Muscle of leg (tissue), 11 donors: ENCODE results near the gene ZDHHC14. TPM values are rescaled to one million over a fixed set of nuclear protein-coding genes. Genes with fewer than 3 reads are reported as not detected.

ENCODE experiments used
- DNase-seq: peaks from one replicate; pipeline ENCODE4 v3.0.0; 2013
- H3K27ac ChIP-seq: one replicate; pipeline ENCODE4 v1.5.1; 2013; ENCODE audit warnings: mild to moderate bottlenecking, low read length, control low read depth
- H3K27me3 ChIP-seq: one replicate; pipeline ENCODE4 v1.6.1; 2013; ENCODE audit warnings: low read length; ENCODE audit not compliant: control insufficient read depth, insufficient read depth
- H3K36me3 ChIP-seq: one replicate; pipeline ENCODE4 v1.6.1; 2013; ENCODE audit warnings: low read length; ENCODE audit not compliant: control insufficient read depth, insufficient read depth
- H3K4me1 ChIP-seq: one replicate; pipeline ENCODE4 v1.6.1; 2013; ENCODE audit warnings: low read length; ENCODE audit not compliant: control insufficient read depth, insufficient read depth
- H3K4me3 ChIP-seq: one replicate; pipeline ENCODE4 v1.5.1; 2013; ENCODE audit warnings: low read length, control low read depth
- H3K9me3 ChIP-seq: replicated peaks from 2 replicates; pipeline ENCODE4 v1.6.1; 2013; ENCODE audit warnings: low read depth, low read length; ENCODE audit not compliant: control insufficient read depth
- WGBS: methylation state at CpG from one replicate; pipeline ENCODE4 v1.1.5; 2013; ENCODE audit warnings: missing lambda C conversion rate; ENCODE audit not compliant: insufficient coverage; 5-methylcytosine and 5-hydroxymethylcytosine counted together
- polyA plus RNA-seq, 8 donors: library from polyadenylated mRNA; unstranded; fragments of 120-200 nt; gene quantifications; one replicate each; pipeline versions ENCODE4 v1.2.1 to v1.2.3, GENCODE V29; 2013; ENCODE audit warnings: inconsistent platforms in 1 of 8, low replicate concordance in 1 of 8; ENCODE audit not compliant: insufficient read length in 8 of 8, insufficient read depth in 1 of 8
- total RNA-seq: library from RNA; stranded (reverse); fragments of 120-200 nt; gene quantifications from one replicate; pipeline ENCODE4 v1.2.4, GENCODE V29; 2013

Gene ZDHHC14
- total and polyA plus RNA-seq, 9 donors: 3.4 to 8.9 (median 5.7) TPM

DNA sequence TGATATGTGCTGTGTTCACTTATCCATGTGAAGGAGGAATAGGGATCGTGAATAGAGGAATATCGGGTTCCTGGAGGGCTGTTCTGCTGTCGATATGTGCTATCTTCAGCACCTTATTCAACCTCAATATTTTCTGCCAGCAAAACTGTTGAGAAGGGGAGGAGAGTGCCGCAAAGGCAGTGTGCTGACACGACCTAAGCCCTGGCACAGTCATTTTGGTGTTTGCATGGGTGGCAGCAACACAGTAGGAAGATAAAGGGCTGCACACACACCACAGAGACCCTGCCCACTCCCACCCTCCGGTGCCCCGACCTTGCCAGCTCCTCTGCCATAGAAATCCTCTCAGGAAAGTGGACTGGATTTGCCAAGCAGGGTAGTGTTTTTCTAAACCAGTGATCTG is 47.0 kb downstream of the ZDHHC14 start:
- Histone ChIP-seq H3K9me3 (no peaks in the 10 kb centered on the region), H3K4me3 (no peak overlapping the region), H3K36me3 (no peaks in the 10 kb centered on the region), H3K27me3 (no peaks in the 10 kb centered on the region), H3K4me1 (peaks cover 4% of the 10 kb centered on the region), H3K27ac (no peak overlapping the region)
- WGBS: no CpG with 5 or more reads among the region's 7 CpGs
- no peak for DNase-seq

DNA sequence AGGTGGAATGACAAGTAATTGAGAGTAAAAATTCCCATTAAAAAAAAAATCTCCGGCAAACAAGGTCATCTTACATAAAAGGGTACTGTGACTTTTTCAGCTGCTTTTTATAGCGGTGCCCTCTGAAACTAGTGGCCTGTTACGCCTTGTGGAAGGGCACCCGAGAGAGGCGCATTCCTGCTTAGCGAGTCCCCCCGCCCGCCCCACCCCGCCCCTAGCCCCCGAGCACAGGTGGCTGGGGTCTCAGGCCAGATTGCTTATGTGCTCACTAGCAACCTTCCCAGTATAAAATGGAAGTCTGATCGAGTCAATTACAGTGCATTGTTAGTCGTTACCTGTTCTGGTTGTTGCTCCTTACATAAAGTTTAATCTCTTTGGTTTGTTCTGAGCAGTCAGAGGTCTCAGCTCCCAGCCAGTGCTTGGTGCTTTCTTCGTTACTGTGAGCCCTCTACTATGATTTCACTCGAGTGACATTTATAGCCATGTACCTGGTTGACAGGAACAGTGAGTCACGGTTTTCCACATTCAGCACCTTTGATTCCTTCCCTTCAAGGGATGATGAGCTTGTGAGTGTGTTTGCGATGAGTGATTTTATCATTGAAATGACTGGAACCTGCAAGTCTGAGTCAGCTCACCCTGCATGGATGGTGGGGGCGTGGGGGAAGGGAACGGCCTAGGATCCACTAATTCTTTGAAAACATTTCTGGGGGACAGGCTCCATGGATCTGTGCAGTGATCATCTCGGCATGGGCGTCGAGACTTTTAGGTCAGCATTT is 47.6 kb downstream of the ZDHHC14 start:
- Histone ChIP-seq H3K9me3 (no peaks in the 10 kb centered on the region), H3K4me3 (no peak overlapping the region), H3K4me1 (peaks cover 4% of the 10 kb centered on the region)

DNA sequence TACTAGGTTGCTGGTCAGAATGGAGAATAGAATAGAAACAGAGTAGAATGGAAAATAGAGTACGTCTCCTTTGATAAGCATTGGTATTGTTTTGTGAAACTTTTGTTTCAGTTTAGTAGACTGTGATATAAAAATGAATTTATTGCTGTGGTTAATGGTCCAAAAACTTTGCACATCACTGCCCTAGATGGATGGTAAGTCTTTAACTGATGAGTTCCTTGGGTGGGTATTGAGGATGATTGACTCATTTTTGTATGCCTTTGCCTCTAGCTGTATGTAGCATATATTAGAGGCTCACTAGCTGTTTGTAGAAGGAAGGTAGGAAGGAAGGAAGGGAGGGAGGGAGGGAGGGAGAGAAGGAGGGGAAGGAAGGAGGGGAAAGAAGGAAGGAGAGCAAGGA is 48.3 kb downstream of the ZDHHC14 start:
- Histone ChIP-seq H3K4me3 (no peak overlapping the region), H3K27me3 (no peaks in the 10 kb centered on the region), H3K36me3 (no peaks in the 10 kb centered on the region), H3K4me1 (peaks cover 4% of the 10 kb centered on the region), H3K27ac (no peak overlapping the region), H3K9me3 (no peaks in the 10 kb centered on the region)
- no peak for DNase-seq
- no CpG with 5 or more reads among the region's 1 CpG for WGBS

More for the DNA sequence above, 47.6 kb downstream of the ZDHHC14 start:
- WGBS: 82% methylated on average over 7 of the region's 21 CpGs
- no peaks in the 10 kb centered on the region for H3K36me3 ChIP-seq
- H3K27ac ChIP-seq: no peak overlapping the region
- no peak for DNase-seq
- no peaks in the 10 kb centered on the region for H3K27me3 ChIP-seq

DNA sequence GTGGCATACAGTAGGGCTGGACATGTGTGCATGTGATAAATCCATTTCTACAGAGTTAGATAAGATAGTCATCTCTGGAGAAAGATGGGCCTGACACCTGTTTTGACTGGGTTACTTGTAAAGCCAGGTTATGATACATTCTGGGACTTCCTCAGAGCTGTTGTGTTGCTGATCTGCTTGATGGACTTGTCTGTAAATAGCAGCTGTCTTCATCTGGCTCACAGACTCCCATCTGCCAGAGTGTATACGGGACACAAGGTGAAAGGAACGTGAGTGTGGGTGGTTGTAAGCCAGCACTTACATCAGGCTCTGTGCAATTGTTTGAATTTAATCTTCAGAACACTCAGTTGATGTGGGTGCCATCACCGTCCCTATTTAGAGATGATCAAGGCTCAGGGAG is 49.8 kb downstream of the ZDHHC14 start:
- Histone ChIP-seq H3K4me1 (peaks cover 3% of the 10 kb centered on the region), H3K27me3 (no peaks in the 10 kb centered on the region), H3K27ac (no peak overlapping the region), H3K36me3 (no peaks in the 10 kb centered on the region), H3K4me3 (no peak overlapping the region), H3K9me3 (no peaks in the 10 kb centered on the region)
- no peak for DNase-seq
- 86% methylated on average over 1 of the region's 3 CpGs for WGBS

DNA sequence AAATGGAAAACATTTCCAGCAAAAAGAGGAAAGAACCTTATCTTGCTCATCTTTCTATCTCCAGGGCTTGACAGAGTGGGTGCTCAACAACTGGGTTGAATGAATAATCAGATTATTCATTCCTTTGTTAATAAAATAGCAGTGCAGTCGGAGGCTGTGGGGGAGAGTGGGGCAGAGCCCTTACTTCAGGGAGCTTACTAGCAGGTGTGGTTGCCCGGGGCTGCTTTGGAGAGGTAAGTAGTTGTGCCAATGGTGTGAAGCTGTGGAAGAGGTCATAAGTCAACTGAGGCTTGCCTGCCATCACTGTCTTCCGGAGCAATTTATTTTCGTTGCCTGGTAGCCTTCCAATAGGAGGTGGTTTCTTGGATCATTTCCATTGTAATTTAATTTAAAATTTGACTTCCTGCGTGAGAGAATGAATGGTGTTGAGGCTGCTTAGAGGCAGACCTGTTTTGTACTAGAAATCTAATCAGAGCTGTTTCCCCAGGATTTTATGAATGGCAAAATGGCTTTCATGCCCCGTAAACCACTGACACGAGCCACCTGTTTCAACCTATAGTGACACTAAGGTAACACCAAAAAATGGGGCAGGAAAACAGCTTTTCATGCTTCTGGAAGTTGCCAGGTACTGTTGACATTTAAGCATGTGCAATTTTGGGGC is 51.4 kb downstream of the ZDHHC14 start:
- Histone ChIP-seq H3K9me3 (no peaks in the 10 kb centered on the region), H3K4me3 (no peak overlapping the region), H3K27ac (no peak overlapping the region), H3K4me1 (peaks cover 6% of the 10 kb centered on the region), H3K27me3 (no peaks in the 10 kb centered on the region), H3K36me3 (no peaks in the 10 kb centered on the region)
- WGBS: 58% methylated on average over 5 of the region's 7 CpGs
- DNase-seq: no peak

DNA sequence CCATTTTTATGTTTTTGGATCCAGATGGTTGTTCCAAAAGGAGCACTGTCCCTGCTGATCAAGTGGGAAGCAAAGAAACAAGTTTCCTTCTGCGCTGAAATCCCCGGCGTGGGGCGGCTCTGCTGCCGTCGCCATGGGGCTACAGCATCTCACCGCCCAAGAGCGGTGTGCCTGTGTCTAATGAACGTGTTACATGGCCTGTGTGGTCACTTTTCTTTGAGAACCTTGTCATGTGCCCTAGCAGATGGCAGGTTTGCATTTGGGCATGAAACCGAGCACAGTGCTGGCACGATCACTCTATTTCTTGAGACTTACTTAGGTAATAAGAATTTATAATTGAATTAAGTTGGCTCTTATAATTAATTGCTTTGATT is 51.9 kb downstream of the ZDHHC14 start:
- no peak for DNase-seq
- Histone ChIP-seq H3K9me3 (no peaks in the 10 kb centered on the region), H3K36me3 (no peaks in the 10 kb centered on the region), H3K4me3 (no peak overlapping the region), H3K27me3 (no peaks in the 10 kb centered on the region), H3K4me1 (peaks cover 6% of the 10 kb centered on the region), H3K27ac (no peak overlapping the region)
- WGBS: 83% methylated on average over 9 of the region's 11 CpGs

DNA sequence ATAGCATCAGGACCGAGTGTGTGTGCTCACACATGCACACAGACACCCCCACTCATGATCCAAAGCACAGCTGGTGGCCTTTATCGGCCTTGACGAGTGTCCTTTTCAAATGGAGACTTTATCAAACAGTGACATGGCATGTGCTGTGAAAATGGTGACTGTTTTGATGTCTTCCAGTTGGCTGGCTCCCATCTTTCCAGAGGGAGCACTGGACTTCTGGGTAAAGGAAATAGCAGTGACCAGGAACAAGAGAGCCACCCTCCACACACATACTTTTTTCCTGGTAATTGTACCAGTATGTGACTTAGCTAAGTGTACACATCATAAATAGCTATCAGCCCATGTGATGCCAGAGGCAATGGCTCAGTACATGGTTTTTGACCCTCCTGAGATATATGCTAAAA is 52.7 kb downstream of the ZDHHC14 start:
- no peak for DNase-seq
- H3K4me1 ChIP-seq: peaks cover 6% of the 10 kb centered on the region
- WGBS: no CpG with 5 or more reads among the region's 3 CpGs
- H3K27ac ChIP-seq: no peak overlapping the region
- H3K4me3 ChIP-seq: no peak overlapping the region
- H3K36me3 ChIP-seq: no peaks in the 10 kb centered on the region
- no peaks in the 10 kb centered on the region for H3K9me3 ChIP-seq
- no peaks in the 10 kb centered on the region for H3K27me3 ChIP-seq

DNA sequence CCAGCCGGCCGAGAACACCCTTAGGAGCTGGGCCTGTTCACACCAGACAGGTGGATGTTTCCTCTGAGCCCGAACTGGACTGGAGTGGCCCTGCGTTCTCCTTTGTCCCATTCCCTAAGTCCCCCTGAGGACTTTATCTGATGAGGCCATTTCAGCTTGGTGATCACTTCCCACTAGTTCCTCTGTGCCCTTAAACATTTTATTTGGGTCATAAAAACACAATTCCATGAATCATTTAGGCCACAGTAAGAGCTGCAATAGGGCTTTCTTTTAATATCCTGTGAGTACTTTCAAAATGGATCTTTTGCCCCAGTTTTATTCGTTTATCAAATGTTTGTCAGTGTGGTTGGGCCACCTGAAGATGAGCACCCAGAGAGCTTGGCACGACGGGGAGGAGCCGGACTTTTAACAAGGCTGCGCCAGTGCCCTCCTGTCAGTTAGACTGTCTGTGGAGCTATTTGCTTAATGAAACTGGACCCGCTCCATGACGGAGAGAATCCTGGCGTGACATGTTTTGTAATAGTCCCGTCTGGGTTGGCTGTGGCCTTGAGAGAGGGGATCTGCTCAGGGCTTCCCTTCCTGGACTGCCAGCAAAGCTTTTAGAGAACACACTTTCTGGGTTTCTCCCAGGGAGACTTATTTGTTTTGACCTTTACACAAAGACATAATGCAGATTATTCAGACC is 53.5 kb downstream of the ZDHHC14 start:
- WGBS: 55% methylated on average over 13 of the region's 13 CpGs
- peak; percentile 65 for DNase-seq
- Histone ChIP-seq H3K9me3 (no peaks in the 10 kb centered on the region), H3K4me3 (no peak overlapping the region), H3K36me3 (no peaks in the 10 kb centered on the region), H3K27me3 (no peaks in the 10 kb centered on the region), H3K27ac (no peak overlapping the region), H3K4me1 (peaks cover 6% of the 10 kb centered on the region)

DNA sequence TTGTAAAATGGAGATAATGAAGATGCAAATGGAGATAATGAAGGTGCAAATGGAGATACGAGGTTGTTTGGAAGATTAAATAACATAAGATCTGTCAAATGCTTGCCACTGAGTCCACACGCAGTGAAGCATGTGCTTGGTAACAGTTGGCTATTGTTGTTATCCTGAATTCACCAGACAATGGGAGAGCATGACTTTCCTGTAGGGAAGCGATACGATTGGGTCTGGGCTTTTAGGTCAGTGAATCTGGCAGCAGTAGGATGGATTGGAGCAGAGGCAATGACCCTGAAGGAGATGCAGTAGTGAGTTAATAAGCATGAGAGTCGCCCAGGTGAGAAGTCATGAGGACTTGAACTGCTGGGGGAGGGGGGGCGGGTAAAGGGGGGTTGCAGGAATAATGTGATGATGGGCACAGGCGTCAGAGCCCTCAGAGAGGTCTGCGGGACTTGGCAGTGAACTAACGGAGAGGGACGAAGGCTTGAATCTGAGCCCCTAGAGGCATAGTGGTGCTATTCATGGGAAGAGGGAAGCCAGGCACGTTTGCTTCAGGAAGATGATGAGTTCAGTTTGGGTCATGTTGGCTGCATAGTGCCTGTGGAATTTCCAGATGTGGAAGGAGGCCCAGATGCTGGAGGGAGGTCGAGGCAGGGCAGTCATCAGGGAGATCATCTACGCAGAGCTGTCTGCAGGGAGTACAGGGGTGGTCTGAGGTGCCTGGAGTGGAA is 55.4 kb downstream of the ZDHHC14 start:
- H3K4me1 ChIP-seq: peaks cover 6% of the 10 kb centered on the region

DNA sequence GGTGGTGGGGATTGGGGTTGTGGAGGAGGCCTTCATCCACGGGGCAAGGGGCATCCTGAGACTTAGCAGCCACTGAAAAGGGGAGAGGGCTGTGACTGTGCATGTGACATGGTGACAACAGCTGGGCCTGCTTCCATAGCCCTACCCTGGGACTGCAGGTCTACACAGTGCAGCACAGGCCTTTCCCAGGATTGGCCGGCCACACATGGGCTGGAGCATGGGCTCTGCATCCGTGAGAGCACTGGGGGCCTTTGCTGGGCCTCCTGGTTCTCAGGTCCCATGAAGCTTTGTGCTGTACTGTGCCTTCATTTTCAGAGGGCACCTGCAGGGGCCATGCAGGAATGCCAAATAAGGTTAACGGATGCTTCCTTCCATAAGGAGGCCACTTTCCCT is 56.0 kb downstream of the ZDHHC14 start:
- Histone ChIP-seq H3K27me3 (no peaks in the 10 kb centered on the region), H3K9me3 (no peaks in the 10 kb centered on the region), H3K4me3 (no peak overlapping the region), H3K4me1 (peaks cover 6% of the 10 kb centered on the region), H3K27ac (no peak overlapping the region), H3K36me3 (no peaks in the 10 kb centered on the region)
- DNase-seq: no peak
- WGBS: 68% methylated on average over 4 of the region's 4 CpGs

More for the DNA sequence above, 55.4 kb downstream of the ZDHHC14 start:
- H3K27ac ChIP-seq: no peak overlapping the region
- 62% methylated on average over 13 of the region's 13 CpGs for WGBS
- H3K36me3 ChIP-seq: no peaks in the 10 kb centered on the region
- DNase-seq: peak; percentile 47
- no peaks in the 10 kb centered on the region for H3K9me3 ChIP-seq
- H3K4me3 ChIP-seq: no peak overlapping the region
- H3K27me3 ChIP-seq: no peaks in the 10 kb centered on the region
